Measurements from ENCODE around the gene SH3TC1.

SH3TC1 gene

DNA sequence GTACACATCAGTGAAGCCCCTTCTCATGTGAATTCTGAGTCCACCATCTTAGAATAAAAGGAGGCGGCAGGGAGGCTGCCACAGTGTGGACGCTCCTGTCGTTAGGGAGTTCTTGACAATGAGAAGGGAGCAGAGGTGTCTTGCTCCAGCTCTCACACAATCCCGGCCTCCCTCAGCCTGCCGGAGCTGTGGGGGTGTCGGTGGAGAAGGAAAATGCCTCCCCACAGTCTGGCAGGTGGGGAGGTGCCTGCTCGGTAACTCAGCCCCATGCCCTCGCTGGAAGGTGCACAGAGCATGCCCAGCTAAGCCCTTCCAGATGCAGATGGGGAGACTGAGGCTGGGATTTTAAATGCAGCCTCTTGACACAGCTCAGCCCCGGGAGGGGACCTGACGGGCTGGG lies 20.0 kb upstream of the SH3TC1 start:
- no peaks in the 10 kb centered on the region for H3K36me3 ChIP-seq (ENCODE audit: control insufficient read depth in 5 of 5, insufficient read depth in 5 of 5, low read length in 5 of 5)
- no peaks in the 10 kb centered on the region for H3K9me3 ChIP-seq (ENCODE audit: control insufficient read depth in 5 of 5, low read length in 5 of 5)
- H3K9ac ChIP-seq (ENCODE audit: low read length in 5 of 5), result no peak overlapping the region
- H3K4me1 ChIP-seq (ENCODE audit: control insufficient read depth in 5 of 5, insufficient read depth in 5 of 5, low read length in 5 of 5), result peaks cover 5 to 28% (median 16%) of the 10 kb centered on the region in 5 donors
- H3K27ac ChIP-seq (ENCODE audit: low read depth, low read length), result no peak overlapping the region
- H3K27me3 ChIP-seq (ENCODE audit: control insufficient read depth in 5 of 5, insufficient read depth in 4 of 5, low read length in 5 of 5), result peaks cover 0 to 3% (median 0%) of the 10 kb centered on the region in 5 donors
- no peak overlapping the region for H3K4me3 ChIP-seq (ENCODE audit: low read depth in 1 of 5, low read length in 5 of 5)

DNA sequence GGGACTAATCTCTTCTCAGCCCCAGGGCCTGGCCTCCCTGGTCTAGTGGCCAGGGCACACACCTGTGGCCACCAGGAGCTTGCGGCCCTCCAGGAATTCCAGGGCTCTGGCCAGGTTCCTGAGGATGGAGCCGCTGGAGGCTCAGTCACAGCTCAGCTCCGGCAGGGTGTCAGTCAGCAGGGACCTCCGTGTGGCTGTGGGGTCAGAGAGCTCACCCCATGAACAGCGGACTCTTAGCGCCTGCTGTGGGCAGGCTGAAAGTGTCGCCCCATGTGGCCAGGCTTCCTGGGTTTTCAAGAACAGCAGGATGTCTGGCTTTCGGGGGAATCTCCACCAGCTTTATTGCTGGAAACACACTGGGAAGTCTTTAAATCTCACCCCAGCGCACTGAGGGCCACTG lies 19.3 kb upstream of the SH3TC1 start:
- Histone ChIP-seq H3K27me3 (ENCODE audit: control insufficient read depth in 5 of 5, insufficient read depth in 4 of 5, low read length in 5 of 5) (peaks cover 0 to 3% (median 0%) of the 10 kb centered on the region in 5 donors), H3K9ac (ENCODE audit: low read length in 5 of 5) (no peak overlapping the region), H3K36me3 (ENCODE audit: control insufficient read depth in 5 of 5, insufficient read depth in 5 of 5, low read length in 5 of 5) (no peaks in the 10 kb centered on the region), H3K4me3 (ENCODE audit: low read depth in 1 of 5, low read length in 5 of 5) (no peak overlapping the region), H3K27ac (ENCODE audit: low read depth, low read length) (no peak overlapping the region), H3K4me1 (ENCODE audit: control insufficient read depth in 5 of 5, insufficient read depth in 5 of 5, low read length in 5 of 5) (peaks cover 5 to 29% (median 16%) of the 10 kb centered on the region in 5 donors), H3K9me3 (ENCODE audit: control insufficient read depth in 5 of 5, low read length in 5 of 5) (no peaks in the 10 kb centered on the region)

DNA sequence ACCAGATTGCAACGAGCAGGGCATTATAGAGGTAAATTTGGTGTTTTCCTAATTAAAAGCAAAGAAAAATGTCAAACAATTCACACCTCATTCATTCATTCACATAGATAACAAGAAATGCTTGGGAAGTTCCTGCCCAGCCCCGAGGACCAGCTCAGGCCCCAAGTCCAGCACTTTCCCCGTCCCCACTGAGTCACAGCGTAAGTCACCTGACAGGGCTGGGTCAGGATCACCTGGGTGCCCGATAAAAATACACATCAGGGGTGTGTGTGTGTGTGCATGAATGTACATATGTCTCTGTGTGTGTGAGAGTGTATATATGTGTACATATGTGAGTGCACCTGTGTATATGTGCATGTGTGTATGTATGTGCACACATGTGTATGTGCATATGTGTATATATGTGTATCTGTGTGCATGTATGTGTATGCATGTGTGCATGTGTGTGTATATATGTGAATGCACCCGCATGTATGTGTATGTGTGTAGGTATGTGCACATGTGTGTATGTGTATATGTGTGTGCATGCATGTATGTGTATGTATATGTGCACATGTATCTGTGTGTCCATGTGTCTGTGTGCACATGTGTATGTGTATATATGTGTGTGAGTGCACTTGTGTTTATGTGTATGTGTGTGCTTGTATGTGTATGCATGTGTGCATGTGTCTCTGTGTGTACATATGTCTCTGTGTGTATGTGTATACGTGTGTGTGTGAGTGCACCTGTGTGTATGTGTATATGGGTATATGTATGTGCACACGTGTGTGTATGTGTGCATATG lies 18.6 kb upstream of the SH3TC1 start:
- Histone ChIP-seq H3K9ac (ENCODE audit: low read length in 5 of 5) (no peak overlapping the region), H3K27me3 (ENCODE audit: control insufficient read depth in 5 of 5, insufficient read depth in 4 of 5, low read length in 5 of 5) (peaks cover 0 to 3% (median 0%) of the 10 kb centered on the region in 5 donors), H3K36me3 (ENCODE audit: control insufficient read depth in 5 of 5, insufficient read depth in 5 of 5, low read length in 5 of 5) (no peaks in the 10 kb centered on the region), H3K27ac (ENCODE audit: low read depth, low read length) (no peak overlapping the region), H3K4me1 (ENCODE audit: control insufficient read depth in 5 of 5, insufficient read depth in 5 of 5, low read length in 5 of 5) (peaks cover 7 to 36% (median 22%) of the 10 kb centered on the region in 5 donors), H3K9me3 (ENCODE audit: control insufficient read depth in 5 of 5, low read length in 5 of 5) (no peaks in the 10 kb centered on the region), H3K4me3 (ENCODE audit: low read depth in 1 of 5, low read length in 5 of 5) (no peak overlapping the region)

DNA sequence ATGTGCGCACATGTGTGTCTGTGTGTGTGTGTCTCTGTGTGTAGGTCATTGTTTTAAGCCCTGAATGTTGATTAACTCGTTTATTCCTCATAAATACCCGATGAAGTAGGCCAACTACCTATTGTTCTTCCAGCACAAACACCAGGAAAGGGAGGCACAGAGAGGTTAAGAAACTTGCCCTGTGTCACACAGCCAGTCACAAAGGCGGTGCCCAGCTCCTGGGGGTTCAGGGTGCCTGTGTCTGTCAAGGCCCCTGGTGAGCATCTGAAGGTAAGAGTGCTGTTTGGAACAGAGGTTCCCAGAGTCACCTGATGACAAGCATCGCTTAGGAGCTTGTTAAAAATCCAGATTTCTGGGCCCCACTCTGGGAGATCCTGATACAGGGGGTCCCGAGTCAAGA lies 18.0 kb upstream of the SH3TC1 start:
- Histone ChIP-seq H3K27ac (ENCODE audit: low read depth, low read length) (no peak overlapping the region), H3K27me3 (ENCODE audit: control insufficient read depth in 5 of 5, insufficient read depth in 4 of 5, low read length in 5 of 5) (peaks cover 0 to 3% (median 0%) of the 10 kb centered on the region in 5 donors), H3K4me3 (ENCODE audit: low read depth in 1 of 5, low read length in 5 of 5) (no peak overlapping the region), H3K9ac (ENCODE audit: low read length in 5 of 5) (no peak overlapping the region), H3K36me3 (ENCODE audit: control insufficient read depth in 5 of 5, insufficient read depth in 5 of 5, low read length in 5 of 5) (no peaks in the 10 kb centered on the region), H3K9me3 (ENCODE audit: control insufficient read depth in 5 of 5, low read length in 5 of 5) (no peaks in the 10 kb centered on the region), H3K4me1 (ENCODE audit: control insufficient read depth in 5 of 5, insufficient read depth in 5 of 5, low read length in 5 of 5) (peaks cover 10 to 41% (median 28%) of the 10 kb centered on the region in 5 donors)

DNA sequence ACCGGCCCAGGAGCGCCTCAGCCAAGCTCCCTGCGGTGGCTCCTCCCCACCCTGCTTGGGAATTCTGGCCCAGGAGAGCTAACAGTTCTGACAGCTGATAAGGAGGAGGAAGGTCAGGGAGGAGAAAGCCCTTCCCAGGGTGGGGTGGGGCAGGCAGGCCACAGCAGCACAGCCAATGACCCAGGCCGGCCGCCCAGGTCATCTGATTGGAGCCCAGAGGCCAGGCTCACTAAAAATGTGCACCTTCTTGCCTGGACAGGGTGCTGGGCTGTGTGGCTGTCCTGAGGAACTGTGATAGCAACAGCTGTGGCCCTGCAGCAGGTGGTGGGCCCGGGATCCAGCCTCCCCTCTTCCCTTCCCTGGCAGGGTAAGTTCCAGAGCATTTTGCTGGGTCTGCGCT lies 17.2 kb upstream of the SH3TC1 start:
- Histone ChIP-seq H3K36me3 (ENCODE audit: control insufficient read depth in 5 of 5, insufficient read depth in 5 of 5, low read length in 5 of 5) (no peaks in the 10 kb centered on the region), H3K27ac (ENCODE audit: low read depth, low read length) (no peak overlapping the region), H3K9me3 (ENCODE audit: control insufficient read depth in 5 of 5, low read length in 5 of 5) (no peaks in the 10 kb centered on the region), H3K4me3 (ENCODE audit: low read depth in 1 of 5, low read length in 5 of 5) (no peak overlapping the region), H3K9ac (ENCODE audit: low read length in 5 of 5) (no peak overlapping the region), H3K4me1 (ENCODE audit: control insufficient read depth in 5 of 5, insufficient read depth in 5 of 5, low read length in 5 of 5) (peaks cover 10 to 41% (median 30%) of the 10 kb centered on the region in 5 donors), H3K27me3 (ENCODE audit: control insufficient read depth in 5 of 5, insufficient read depth in 4 of 5, low read length in 5 of 5) (no peaks in the 10 kb centered on the region)

DNA sequence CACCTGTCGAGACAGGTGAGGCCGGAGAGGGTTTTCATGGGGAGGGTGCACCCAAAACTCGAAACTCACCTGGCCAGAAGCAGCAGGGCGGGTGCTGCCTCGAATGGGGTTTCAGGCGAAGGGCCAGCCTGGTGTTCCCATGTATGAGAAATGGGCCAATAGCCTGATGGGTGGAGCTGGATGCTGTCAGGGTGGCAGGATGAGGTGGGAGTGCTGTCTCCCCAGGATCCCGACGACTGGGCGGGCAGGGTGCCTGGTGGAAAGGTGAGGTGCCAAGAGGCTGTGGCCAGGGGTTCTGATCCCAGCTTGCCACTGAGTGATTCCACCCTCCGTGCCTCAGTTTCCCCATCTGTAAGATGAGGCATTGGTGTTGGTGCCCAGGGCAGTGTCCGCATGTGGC lies 16.8 kb upstream of the SH3TC1 start:
- no peaks in the 10 kb centered on the region for H3K9me3 ChIP-seq (ENCODE audit: control insufficient read depth in 5 of 5, low read length in 5 of 5)
- no peak overlapping the region for H3K4me3 ChIP-seq (ENCODE audit: low read depth in 1 of 5, low read length in 5 of 5)
- H3K27me3 ChIP-seq (ENCODE audit: control insufficient read depth in 5 of 5, insufficient read depth in 4 of 5, low read length in 5 of 5), result no peaks in the 10 kb centered on the region
- no peak overlapping the region for H3K27ac ChIP-seq (ENCODE audit: low read depth, low read length)
- peaks cover 10 to 41% (median 28%) of the 10 kb centered on the region in 5 donors for H3K4me1 ChIP-seq (ENCODE audit: control insufficient read depth in 5 of 5, insufficient read depth in 5 of 5, low read length in 5 of 5)
- H3K36me3 ChIP-seq (ENCODE audit: control insufficient read depth in 5 of 5, insufficient read depth in 5 of 5, low read length in 5 of 5), result no peaks in the 10 kb centered on the region
- no peak overlapping the region for H3K9ac ChIP-seq (ENCODE audit: low read length in 5 of 5)

DNA sequence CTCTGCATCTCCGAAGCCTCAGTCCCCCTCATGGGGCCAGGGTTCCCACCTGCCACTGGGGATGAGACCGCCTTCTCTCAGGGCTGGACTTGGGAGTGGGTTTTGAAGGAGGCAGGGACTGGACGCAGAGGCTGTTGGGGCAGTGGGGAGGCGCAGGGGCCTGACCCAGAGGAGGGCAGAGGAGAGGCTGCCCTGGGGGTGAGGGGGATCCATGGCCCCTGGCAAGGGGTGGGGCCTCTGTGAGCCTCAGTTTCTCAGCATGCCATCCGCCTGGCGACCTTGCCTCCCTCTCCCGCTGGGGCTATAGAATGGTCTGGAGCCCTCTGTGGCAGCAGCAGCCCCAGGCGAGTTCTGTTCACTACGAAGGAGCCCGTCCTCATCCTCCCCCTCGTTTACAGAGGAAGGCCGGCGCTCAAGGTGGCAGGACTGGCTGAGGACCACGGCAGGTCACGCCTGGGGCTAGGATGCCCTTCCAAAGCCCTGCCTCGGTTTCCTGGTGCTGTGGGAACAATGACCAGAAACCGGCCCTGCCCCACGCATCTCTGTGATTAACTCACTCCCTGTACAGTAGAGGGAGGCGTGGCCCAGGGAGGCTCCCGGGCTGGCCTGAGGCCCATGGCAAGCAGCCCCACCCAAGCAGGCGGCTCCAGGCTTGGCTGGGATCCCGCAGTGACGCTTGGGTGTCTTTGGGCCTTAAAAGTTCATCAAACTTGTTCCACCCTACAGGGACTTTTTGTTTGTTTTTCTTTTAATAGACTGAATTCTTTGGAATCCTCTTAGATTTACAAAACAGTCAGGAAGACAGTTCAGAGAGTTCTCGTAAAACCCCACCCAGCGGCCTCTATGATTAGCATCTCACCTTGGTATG lies 16.0 kb upstream of the SH3TC1 start:
- no peaks in the 10 kb centered on the region for H3K27me3 ChIP-seq (ENCODE audit: control insufficient read depth in 5 of 5, insufficient read depth in 4 of 5, low read length in 5 of 5)
- no peak overlapping the region for H3K4me3 ChIP-seq (ENCODE audit: low read depth in 1 of 5, low read length in 5 of 5)
- no peaks in the 10 kb centered on the region for H3K9me3 ChIP-seq (ENCODE audit: control insufficient read depth in 5 of 5, low read length in 5 of 5)
- no peaks in the 10 kb centered on the region for H3K36me3 ChIP-seq (ENCODE audit: control insufficient read depth in 5 of 5, insufficient read depth in 5 of 5, low read length in 5 of 5)
- H3K4me1 ChIP-seq (ENCODE audit: control insufficient read depth in 5 of 5, insufficient read depth in 5 of 5, low read length in 5 of 5), result peaks cover 10 to 42% (median 28%) of the 10 kb centered on the region in 5 donors
- H3K9ac ChIP-seq (ENCODE audit: low read length in 5 of 5), result no peak overlapping the region
- no peak overlapping the region for H3K27ac ChIP-seq (ENCODE audit: low read depth, low read length)

DNA sequence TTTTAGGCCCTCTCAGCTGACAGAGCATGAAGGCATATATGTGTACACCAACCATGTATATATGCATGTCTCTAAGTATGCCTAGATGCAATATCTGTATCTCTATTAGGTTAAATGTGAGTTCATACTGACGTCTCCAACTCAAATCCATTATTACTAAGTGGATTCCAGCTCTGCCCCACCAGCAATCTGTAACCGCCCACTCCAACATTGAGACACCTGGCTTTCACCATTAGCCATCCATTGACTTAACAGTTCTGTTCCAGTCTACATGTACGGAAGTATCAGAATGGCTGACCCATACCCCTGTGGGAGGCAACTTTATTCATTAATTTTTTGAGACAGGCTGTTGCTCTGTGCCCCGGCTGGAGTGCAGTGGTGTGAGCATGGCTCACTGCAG lies 15.0 kb upstream of the SH3TC1 start:
- H3K9me3 ChIP-seq (ENCODE audit: control insufficient read depth in 5 of 5, low read length in 5 of 5), result no peaks in the 10 kb centered on the region
- H3K27me3 ChIP-seq (ENCODE audit: control insufficient read depth in 5 of 5, insufficient read depth in 4 of 5, low read length in 5 of 5), result no peaks in the 10 kb centered on the region
- no peak overlapping the region for H3K4me3 ChIP-seq (ENCODE audit: low read depth in 1 of 5, low read length in 5 of 5)
- H3K27ac ChIP-seq (ENCODE audit: low read depth, low read length), result no peak overlapping the region
- H3K36me3 ChIP-seq (ENCODE audit: control insufficient read depth in 5 of 5, insufficient read depth in 5 of 5, low read length in 5 of 5), result no peaks in the 10 kb centered on the region
- H3K9ac ChIP-seq (ENCODE audit: low read length in 5 of 5), result no peak overlapping the region
- H3K4me1 ChIP-seq (ENCODE audit: control insufficient read depth in 5 of 5, insufficient read depth in 5 of 5, low read length in 5 of 5), result peaks cover 13 to 52% (median 37%) of the 10 kb centered on the region in 5 donors

DNA sequence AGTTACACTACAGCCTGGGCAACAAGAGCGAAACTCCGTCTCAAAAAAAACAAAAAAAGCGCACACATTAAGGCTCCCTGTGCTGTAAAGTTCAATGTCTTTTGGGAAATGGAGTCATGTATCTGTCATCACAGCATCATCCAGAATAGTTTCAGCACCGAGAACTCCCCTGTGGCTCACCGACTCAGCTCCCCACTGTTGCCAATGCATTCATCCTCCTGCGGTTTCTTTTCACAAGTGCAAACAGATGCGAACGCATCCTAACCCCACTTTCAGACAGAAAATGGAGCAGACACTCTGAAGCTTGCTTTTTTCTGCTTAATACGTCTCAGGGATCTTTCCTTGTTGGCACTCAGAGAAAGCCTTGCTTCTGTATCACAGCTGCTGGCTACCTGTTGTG lies 13.8 kb upstream of the SH3TC1 start:
- no peaks in the 10 kb centered on the region for H3K27me3 ChIP-seq (ENCODE audit: control insufficient read depth in 5 of 5, insufficient read depth in 4 of 5, low read length in 5 of 5)
- no peaks in the 10 kb centered on the region for H3K9me3 ChIP-seq (ENCODE audit: control insufficient read depth in 5 of 5, low read length in 5 of 5)
- H3K27ac ChIP-seq (ENCODE audit: low read depth, low read length), result no peak overlapping the region
- H3K4me1 ChIP-seq (ENCODE audit: control insufficient read depth in 5 of 5, insufficient read depth in 5 of 5, low read length in 5 of 5), result peaks cover 15 to 61% (median 49%) of the 10 kb centered on the region in 5 donors
- no peaks in the 10 kb centered on the region for H3K36me3 ChIP-seq (ENCODE audit: control insufficient read depth in 5 of 5, insufficient read depth in 5 of 5, low read length in 5 of 5)
- no peak overlapping the region for H3K9ac ChIP-seq (ENCODE audit: low read length in 5 of 5)
- H3K4me3 ChIP-seq (ENCODE audit: low read depth in 1 of 5, low read length in 5 of 5), result no peak overlapping the region

DNA sequence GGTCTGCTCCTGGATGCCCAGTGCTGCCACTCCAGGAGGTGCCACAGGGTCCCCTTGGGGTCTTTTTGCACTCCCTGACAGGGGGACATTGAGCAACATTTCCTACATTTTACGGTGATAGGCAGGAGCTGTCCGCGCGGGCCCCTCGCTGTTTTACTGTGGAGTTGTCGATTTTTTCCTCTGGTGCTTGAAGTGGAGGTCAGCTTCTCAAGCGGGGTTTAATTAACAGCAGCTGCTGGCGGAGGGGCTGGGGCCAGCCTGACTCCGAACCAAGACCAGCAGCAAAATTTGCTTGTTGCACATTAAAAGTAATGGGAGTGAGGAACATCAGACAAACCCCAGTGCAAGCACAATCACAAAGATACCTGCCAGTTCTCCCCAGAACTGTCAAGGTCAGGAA lies 13.2 kb upstream of the SH3TC1 start:
- H3K27ac ChIP-seq (ENCODE audit: low read depth, low read length), result no peak overlapping the region
- H3K4me1 ChIP-seq (ENCODE audit: control insufficient read depth in 5 of 5, insufficient read depth in 5 of 5, low read length in 5 of 5), result peaks cover 15 to 64% (median 56%) of the 10 kb centered on the region in 5 donors
- H3K9me3 ChIP-seq (ENCODE audit: control insufficient read depth in 5 of 5, low read length in 5 of 5), result no peaks in the 10 kb centered on the region
- H3K9ac ChIP-seq (ENCODE audit: low read length in 5 of 5), result no peak overlapping the region
- no peaks in the 10 kb centered on the region for H3K27me3 ChIP-seq (ENCODE audit: control insufficient read depth in 5 of 5, insufficient read depth in 4 of 5, low read length in 5 of 5)
- H3K4me3 ChIP-seq (ENCODE audit: low read depth in 1 of 5, low read length in 5 of 5), result no peak overlapping the region
- no peaks in the 10 kb centered on the region for H3K36me3 ChIP-seq (ENCODE audit: control insufficient read depth in 5 of 5, insufficient read depth in 5 of 5, low read length in 5 of 5)

Measured in subcutaneous abdominal adipose tissue (tissue), 5 donors.